Glutamatergic neuron (in vitro differentiated cells): ENCODE data around the gene CDADC1. TPM values are rescaled to one million over a fixed set of nuclear protein-coding genes. Genes with fewer than 3 reads are reported as not detected.
"Not testable (repeated sequence)": the region's sequence is repeated elsewhere in the genome, so short reads cannot be mapped to it uniquely, and the experiment has no call there.

Experiments used
- DNase-seq: peaks from one replicate; pipeline ENCODE4 v3.0.0; 2022
- H3K27ac Mint-ChIP-seq: one replicate; pipeline ENCODE4 v1.8.0; 2020; ENCODE audit warnings: mild to moderate bottlenecking, mixed read lengths, inconsistent platforms; ENCODE audit not compliant: unreplicated experiment
- H3K27me3 Mint-ChIP-seq: one replicate; pipeline ENCODE4 v1.8.0; 2020; ENCODE audit warnings: mild to moderate bottlenecking, moderate library complexity, mixed read lengths, inconsistent platforms; ENCODE audit not compliant: unreplicated experiment
- H3K36me3 Mint-ChIP-seq: one replicate; pipeline ENCODE4 v1.8.0; 2020; ENCODE audit warnings: mild to moderate bottlenecking, mixed read lengths, inconsistent platforms; ENCODE audit not compliant: unreplicated experiment
- H3K4me1 Mint-ChIP-seq: one replicate; pipeline ENCODE4 v1.8.0; 2020; ENCODE audit warnings: mild to moderate bottlenecking, low read depth, mixed read lengths, inconsistent platforms; ENCODE audit not compliant: unreplicated experiment
- H3K4me3 Mint-ChIP-seq: one replicate; pipeline ENCODE4 v1.8.0; 2020; ENCODE audit warnings: mild to moderate bottlenecking, mixed read lengths, inconsistent platforms; ENCODE audit not compliant: unreplicated experiment
- H3K9me3 Mint-ChIP-seq: one replicate; pipeline ENCODE4 v1.8.0; 2020; ENCODE audit warnings: mild to moderate bottlenecking, moderate library complexity, mixed read lengths, inconsistent platforms; ENCODE audit not compliant: unreplicated experiment
- total RNA-seq: library from RNA; stranded (reverse); fragmentation: NEBNext Ultra II Directional; extraction: Animal tissue kit (Norgen Biotek cat#: 25700); gene quantifications from one replicate; pipeline ENCODE4 v1.2.1, GENCODE V29; 2021; ENCODE audit not compliant: unreplicated experiment
- TF ChIP-seq, protein P1 (sequence below): fragments of 200-600 bp; sonication (generic); IDR thresholded peaks from one replicate; pipeline ENCODE4 v1.5.0; 2021; ENCODE audit not compliant: partially characterized antibody, unreplicated experiment

The CDADC1 gene
- total RNA-seq, 1 donor from 2014 or later: 4.3 TPM

DNA sequence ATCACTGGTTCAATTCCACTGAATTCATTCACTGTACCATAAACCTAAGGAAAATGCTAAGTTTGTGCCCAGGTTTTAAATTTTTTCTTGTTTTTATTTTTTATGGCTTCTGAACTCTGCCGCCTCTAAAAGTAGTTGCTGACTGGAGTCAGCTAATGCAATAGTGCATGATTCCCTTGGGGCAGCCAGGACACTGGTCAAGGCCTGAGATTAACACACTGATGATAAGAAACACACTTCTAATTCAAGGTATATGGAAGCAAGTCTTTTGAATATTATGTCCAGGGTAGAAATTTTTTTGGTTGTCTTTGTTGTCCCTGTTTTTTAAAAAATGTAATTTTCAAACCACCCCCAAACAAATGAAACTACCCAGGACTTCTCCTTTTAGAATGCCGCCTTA, 72.2 kb downstream of the CDADC1 start:
- H3K9me3 Mint-ChIP-seq: no peaks in the 10 kb centered on the region
- TF ChIP-seq, protein P1, sequence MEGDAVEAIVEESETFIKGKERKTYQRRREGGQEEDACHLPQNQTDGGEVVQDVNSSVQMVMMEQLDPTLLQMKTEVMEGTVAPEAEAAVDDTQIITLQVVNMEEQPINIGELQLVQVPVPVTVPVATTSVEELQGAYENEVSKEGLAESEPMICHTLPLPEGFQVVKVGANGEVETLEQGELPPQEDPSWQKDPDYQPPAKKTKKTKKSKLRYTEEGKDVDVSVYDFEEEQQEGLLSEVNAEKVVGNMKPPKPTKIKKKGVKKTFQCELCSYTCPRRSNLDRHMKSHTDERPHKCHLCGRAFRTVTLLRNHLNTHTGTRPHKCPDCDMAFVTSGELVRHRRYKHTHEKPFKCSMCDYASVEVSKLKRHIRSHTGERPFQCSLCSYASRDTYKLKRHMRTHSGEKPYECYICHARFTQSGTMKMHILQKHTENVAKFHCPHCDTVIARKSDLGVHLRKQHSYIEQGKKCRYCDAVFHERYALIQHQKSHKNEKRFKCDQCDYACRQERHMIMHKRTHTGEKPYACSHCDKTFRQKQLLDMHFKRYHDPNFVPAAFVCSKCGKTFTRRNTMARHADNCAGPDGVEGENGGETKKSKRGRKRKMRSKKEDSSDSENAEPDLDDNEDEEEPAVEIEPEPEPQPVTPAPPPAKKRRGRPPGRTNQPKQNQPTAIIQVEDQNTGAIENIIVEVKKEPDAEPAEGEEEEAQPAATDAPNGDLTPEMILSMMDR: no peak
- H3K4me1 Mint-ChIP-seq: no peaks in the 10 kb centered on the region
- H3K27me3 Mint-ChIP-seq: no peaks in the 10 kb centered on the region
- H3K27ac Mint-ChIP-seq: no peak overlapping the region
- no peaks in the 10 kb centered on the region for H3K36me3 Mint-ChIP-seq
- no peak overlapping the region for H3K4me3 Mint-ChIP-seq
- DNase-seq: no peak

DNA sequence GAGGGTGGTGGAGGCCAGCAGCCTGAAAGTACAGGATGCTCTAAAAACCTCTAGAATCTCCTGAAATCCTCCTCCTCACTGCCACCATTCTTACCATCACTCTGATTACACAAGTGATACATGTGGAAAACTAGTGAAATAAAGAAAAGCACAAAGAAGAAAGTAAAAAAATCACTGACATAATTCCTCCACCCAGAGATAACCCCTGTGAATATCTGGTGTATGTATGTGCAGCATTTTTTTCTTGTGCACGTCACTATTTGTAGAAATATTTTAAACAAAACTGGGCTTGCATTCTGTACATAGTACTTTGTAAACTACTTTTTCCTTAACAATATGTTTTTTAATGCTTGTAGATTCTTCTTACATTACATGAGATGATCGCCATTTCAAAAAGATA, 73.2 kb downstream of the CDADC1 start:
- DNase-seq: no peak
- no peak overlapping the region for H3K4me3 Mint-ChIP-seq

DNA sequence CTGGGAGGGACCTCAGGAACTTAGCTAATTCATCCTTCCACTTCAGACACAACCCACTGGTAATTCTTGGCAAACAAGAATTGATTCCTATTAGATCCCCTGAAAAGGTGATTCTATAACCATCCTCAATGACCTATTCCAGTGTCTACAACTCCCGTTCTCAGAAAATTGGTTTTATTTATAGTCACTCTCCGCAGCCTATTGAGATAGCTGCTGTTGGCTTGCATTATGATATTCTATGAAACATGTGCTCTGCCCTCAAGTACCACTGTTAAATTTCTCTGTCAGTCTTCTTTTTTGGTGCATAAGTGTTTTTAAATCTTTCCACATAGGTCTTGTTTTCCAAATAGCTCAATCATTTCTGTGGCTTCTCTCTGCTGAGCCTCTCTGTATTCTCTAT, 75.0 kb downstream of the CDADC1 start:
- Mint-ChIP-seq H3K27ac (no peak overlapping the region), H3K4me3 (no peak overlapping the region), H3K4me1 (no peaks in the 10 kb centered on the region), H3K9me3 (no peaks in the 10 kb centered on the region), H3K27me3 (no peaks in the 10 kb centered on the region), H3K36me3 (no peaks in the 10 kb centered on the region)
- TF ChIP-seq, protein P1: no peak
- DNase-seq: no peak

More for the DNA sequence above, 73.2 kb downstream of the CDADC1 start:
- Mint-ChIP-seq H3K4me1 (no peaks in the 10 kb centered on the region), H3K27me3 (no peaks in the 10 kb centered on the region), H3K9me3 (no peaks in the 10 kb centered on the region), H3K36me3 (no peaks in the 10 kb centered on the region), H3K27ac (no peak overlapping the region)
- TF ChIP-seq, protein P1: no peak

DNA sequence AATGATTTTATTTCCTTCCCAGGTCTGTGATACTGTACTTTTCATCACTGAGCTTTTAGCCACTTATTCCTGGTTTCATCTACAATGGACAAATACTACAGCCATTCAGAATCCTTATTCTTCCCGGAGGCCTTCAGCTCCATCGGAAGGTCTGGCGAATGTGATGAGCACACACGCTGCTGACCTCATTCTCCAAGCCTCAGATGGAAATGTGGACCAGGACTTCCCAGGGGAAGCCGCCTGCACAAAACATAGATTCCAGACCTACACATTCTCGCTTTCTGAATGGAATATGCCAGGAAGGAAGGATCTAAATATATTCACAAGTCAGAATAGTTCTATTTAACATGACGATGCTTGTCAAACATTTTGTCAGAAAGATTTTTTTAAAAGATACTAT, 75.6 kb downstream of the CDADC1 start:
- H3K4me3 Mint-ChIP-seq: no peak overlapping the region
- no peaks in the 10 kb centered on the region for H3K36me3 Mint-ChIP-seq
- DNase-seq: no peak
- H3K4me1 Mint-ChIP-seq: no peaks in the 10 kb centered on the region
- TF ChIP-seq, protein P1: no peak
- H3K27me3 Mint-ChIP-seq: no peaks in the 10 kb centered on the region
- no peaks in the 10 kb centered on the region for H3K9me3 Mint-ChIP-seq
- no peak overlapping the region for H3K27ac Mint-ChIP-seq

DNA sequence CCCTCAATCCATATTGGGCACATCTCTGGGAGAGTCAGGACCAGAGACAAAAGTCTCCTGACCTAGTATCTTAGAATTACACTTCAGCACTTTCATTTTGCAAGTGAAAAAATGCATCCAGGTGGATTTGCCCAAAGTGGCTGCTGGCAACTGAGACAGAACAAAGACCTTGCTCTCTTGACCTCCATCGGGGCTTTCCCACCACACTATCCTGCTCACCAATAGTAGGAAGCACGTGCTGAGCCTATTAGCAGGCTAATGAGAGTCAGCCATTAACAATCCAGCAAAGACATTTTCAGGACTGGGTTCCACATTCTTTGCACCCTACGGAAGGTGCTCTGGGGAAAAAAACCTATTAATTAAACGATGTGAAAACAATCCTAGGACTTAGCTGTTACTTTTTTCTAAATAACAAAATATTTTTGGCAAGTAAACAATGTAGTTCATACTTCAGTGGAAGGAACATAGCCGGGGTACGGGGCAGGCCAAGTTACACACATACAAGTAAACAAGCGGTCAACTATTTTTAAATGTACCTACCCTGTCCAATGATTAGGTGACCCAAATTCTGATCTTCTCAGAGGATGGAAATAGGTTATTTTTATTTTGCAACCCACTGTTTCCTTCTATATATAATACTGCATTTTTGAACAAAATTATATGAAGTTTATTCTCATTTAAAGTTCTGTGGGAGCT, 78.6 kb downstream of the CDADC1 start:
- no peaks in the 10 kb centered on the region for H3K27me3 Mint-ChIP-seq
- H3K36me3 Mint-ChIP-seq: no peaks in the 10 kb centered on the region
- H3K4me3 Mint-ChIP-seq: no peak overlapping the region
- no peaks in the 10 kb centered on the region for H3K9me3 Mint-ChIP-seq
- H3K4me1 Mint-ChIP-seq: no peaks in the 10 kb centered on the region
- TF ChIP-seq, protein P1: no peak
- no peak overlapping the region for H3K27ac Mint-ChIP-seq
- DNase-seq: no peak

DNA sequence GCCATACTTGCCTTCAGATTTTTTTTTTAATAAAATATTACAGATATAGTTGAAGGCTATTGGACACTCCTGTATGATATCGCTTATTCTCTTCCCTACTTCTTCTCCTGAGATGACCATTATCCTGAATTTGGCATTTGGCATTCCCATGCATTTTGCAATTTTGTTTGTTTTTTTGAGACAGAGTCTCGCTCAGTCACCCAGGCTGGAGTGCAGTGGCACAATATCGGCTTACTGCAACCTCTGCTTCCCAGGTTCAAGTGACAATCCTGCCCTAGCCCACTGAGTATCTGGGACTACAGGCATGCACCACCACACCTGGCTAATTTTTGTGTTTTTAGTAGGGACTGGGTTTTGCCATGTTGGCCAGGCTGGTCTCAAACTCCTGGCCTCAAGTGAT, 79.4 kb downstream of the CDADC1 start:
- not testable (repeated sequence) for DNase-seq, H3K27ac Mint-ChIP-seq, H3K9me3 Mint-ChIP-seq, H3K36me3 Mint-ChIP-seq, H3K4me1 Mint-ChIP-seq, H3K27me3 Mint-ChIP-seq, H3K4me3 Mint-ChIP-seq
